Gastroesophageal sphincter (tissue), 3 donors: ENCODE data around the gene GGA3.

ENCODE experiments used
- EP300 ChIP-seq: sonication (generic); formaldehyde crosslinking; IDR thresholded peaks from one replicate; pipeline ENCODE4 v1.6.1; 2017; ENCODE audit warnings: antibody characterized with exemption, mild to moderate bottlenecking
- POLR2A ChIP-seq, 2 donors: fragments of 450-650 bp; IDR thresholded peaks; one replicate each; pipeline ENCODE4 v1.6.1; 2017; ENCODE audit warnings: antibody characterized with exemption in 2 of 2, mild to moderate bottlenecking in 2 of 2, moderate library complexity in 1 of 2
- POLR2AphosphoS5 ChIP-seq: sonication (generic); formaldehyde crosslinking; IDR thresholded peaks from one replicate; pipeline ENCODE4 v1.6.1; 2017; ENCODE audit warnings: antibody characterized with exemption
- TF ChIP-seq, protein P1 (sequence below), 4 experiments: fragments of 200-600 bp in 2 of 4; fragments of 450-650 bp in 2 of 4; sonication (generic) in 1 of 4; IDR thresholded peaks; one replicate each; pipeline ENCODE4 v1.5.1; 2017 to 2019; ENCODE audit warnings: antibody characterized with exemption in 4 of 4, mild to moderate bottlenecking in 2 of 4, moderate library complexity in 2 of 4

DNA sequence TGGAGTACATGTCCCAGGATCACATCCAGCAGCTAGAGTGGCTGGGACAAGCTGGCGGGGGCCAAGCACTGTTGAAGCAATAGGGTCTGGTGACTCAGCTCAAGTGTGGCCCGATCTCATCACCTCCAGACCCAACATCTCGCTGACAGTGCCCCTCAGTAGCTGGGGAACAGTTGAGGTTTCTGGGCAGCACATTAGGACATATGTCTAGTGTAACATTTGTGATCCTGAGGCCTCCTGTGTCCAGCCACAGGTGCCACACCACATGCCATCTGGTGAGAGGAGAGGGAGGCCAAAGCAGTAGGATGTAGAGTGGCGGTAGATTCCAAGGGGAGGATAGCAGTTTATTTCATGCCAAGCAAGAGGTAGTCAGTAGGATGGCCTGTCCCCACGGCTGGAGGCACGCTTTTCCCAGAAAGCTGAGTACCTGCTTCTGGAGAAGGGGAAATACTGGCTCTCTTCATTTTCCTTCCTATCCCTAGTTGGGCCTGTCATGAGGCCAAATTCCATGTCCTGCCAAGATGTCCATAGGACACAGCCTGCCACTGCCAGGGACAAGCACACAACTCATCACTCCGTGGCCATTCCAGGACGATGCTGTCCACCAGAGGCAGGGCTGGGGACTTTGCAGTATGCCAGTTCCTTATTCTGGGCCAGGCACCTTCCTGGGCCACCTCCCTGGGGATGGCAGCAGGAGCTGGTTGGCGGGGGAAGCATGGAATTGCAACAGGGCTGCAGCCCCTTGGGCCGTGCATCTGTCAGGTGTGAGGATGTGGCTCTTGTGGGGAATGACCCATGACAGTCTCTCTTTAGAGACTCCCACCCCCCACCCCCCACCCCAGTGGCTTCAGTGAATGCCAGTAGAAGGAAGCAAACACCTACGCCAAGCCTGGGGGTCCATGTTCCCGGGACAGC lies 24.0 kb downstream of the GGA3 start:
- no peak for TF ChIP-seq POLR2A (IDR thresholded peaks at IDR 0.05)
- TF ChIP-seq, protein P1, sequence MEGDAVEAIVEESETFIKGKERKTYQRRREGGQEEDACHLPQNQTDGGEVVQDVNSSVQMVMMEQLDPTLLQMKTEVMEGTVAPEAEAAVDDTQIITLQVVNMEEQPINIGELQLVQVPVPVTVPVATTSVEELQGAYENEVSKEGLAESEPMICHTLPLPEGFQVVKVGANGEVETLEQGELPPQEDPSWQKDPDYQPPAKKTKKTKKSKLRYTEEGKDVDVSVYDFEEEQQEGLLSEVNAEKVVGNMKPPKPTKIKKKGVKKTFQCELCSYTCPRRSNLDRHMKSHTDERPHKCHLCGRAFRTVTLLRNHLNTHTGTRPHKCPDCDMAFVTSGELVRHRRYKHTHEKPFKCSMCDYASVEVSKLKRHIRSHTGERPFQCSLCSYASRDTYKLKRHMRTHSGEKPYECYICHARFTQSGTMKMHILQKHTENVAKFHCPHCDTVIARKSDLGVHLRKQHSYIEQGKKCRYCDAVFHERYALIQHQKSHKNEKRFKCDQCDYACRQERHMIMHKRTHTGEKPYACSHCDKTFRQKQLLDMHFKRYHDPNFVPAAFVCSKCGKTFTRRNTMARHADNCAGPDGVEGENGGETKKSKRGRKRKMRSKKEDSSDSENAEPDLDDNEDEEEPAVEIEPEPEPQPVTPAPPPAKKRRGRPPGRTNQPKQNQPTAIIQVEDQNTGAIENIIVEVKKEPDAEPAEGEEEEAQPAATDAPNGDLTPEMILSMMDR (IDR thresholded peaks at IDR 0.05): no peak
- TF ChIP-seq POLR2AphosphoS5: no peak
- TF ChIP-seq EP300: no peak
